PC-9 (cell line): ENCODE results near the gene EIF3B. TPM values are rescaled to one million over a fixed set of nuclear protein-coding genes. Genes with fewer than 3 reads are reported as not detected.
"Not testable (repeated sequence)": the region's sequence is repeated elsewhere in the genome, so short reads cannot be mapped to it uniquely, and the experiment has no call there.

Experiments used
- BruUV-seq: library from RNA; stranded (reverse); fragments of 400-500 nt; replicated peaks from 2 replicates; lab custom pipeline; 2021; lab: Mats Ljungman, UMichigan
- CTCF ChIA-PET: fragments of 300-600 bp; sonication (Branson Sonifier 250); formaldehyde crosslinking; loops from one replicate; lab custom pipeline; 2022; ENCODE audit warnings: antibody characterized with exemption; lab: Charles Lee
- POLR2A ChIA-PET: fragments of 300-600 bp; sonication (Branson Sonifier 250); formaldehyde crosslinking; loops from one replicate; lab custom pipeline; 2022; ENCODE audit warnings: antibody characterized with exemption; ENCODE audit not compliant: unreplicated experiment; lab: Charles Lee
- DNase-seq, 2 experiments: peaks; one replicate each; pipeline versions ENCODE4 v3.0.0 to v3.0.0-alpha.2; 2015 to 2022; ENCODE audit warnings: mixed read lengths in 1 of 2
- H2AFZ ChIP-seq: fragments of 200-600 bp; sonication (generic); 2 replicates; pipeline ENCODE4 v1.8.1; 2017; ENCODE audit warnings: antibody characterized with exemption
- H3F3A ChIP-seq: fragments of 200-600 bp; sonication (generic); 2 replicates; pipeline ENCODE4 v1.8.1; 2017; ENCODE audit warnings: antibody characterized with exemption, mild to moderate bottlenecking, low read depth; ENCODE audit not compliant: insufficient read depth
- H3K27ac ChIP-seq: fragments of 200-600 bp; sonication (generic); 2 replicates; pipeline ENCODE4 v1.6.1; 2016; ENCODE audit warnings: mixed run types
- H3K27me3 ChIP-seq: fragments of 200-600 bp; sonication (generic); 2 replicates; pipeline ENCODE4 v1.6.1; 2016; ENCODE audit warnings: low read depth, mixed run types; ENCODE audit not compliant: insufficient read depth
- H3K36me3 ChIP-seq: fragments of 200-600 bp; sonication (generic); 2 replicates; pipeline ENCODE4 v1.6.1; 2016; ENCODE audit warnings: low read depth, mixed run types
- H3K4me1 ChIP-seq: fragments of 200-600 bp; sonication (generic); replicated peaks from 2 replicates; pipeline ENCODE4 v1.6.1; 2016; ENCODE audit warnings: mixed run types; ENCODE audit not compliant: insufficient read depth
- H3K4me2 ChIP-seq: fragments of 200-600 bp; sonication (generic); 2 replicates; pipeline ENCODE4 v1.6.1; 2017; ENCODE audit warnings: mixed run types
- H3K4me3 ChIP-seq: fragments of 200-600 bp; sonication (generic); 2 replicates; pipeline ENCODE4 v1.6.1; 2016; ENCODE audit warnings: mixed run types
- H3K79me2 ChIP-seq: fragments of 200-600 bp; sonication (generic); 2 replicates; pipeline ENCODE4 v1.6.1; 2017; ENCODE audit warnings: low read depth, mixed run types
- H3K9me2 ChIP-seq: fragments of 200-600 bp; sonication (generic); 2 replicates; pipeline ENCODE4 v1.8.1; 2017; ENCODE audit warnings: mild to moderate bottlenecking; ENCODE audit not compliant: insufficient read depth
- H3K9me3 ChIP-seq: fragments of 200-600 bp; sonication (generic); 2 replicates; pipeline ENCODE4 v1.8.1; 2016; ENCODE audit warnings: low read depth; ENCODE audit not compliant: insufficient read depth
- H4K20me1 ChIP-seq: fragments of 200-600 bp; sonication (generic); 2 replicates; pipeline ENCODE4 v1.8.1; 2017; ENCODE audit not compliant: insufficient read depth
- CTCF ChIP-seq: fragments of 200-600 bp; sonication (generic); conservative IDR thresholded peaks from 2 replicates; pipeline ENCODE4 v1.6.1; 2017; ENCODE audit warnings: mixed run types, antibody characterized with exemption, mild to moderate bottlenecking, moderate library complexity
- EZH2 ChIP-seq: fragments of 200-600 bp; sonication (generic); IDR thresholded peaks from 2 replicates; pipeline ENCODE4 v1.8.0; 2017; ENCODE audit warnings: antibody characterized with exemption, low read depth
- intact Hi-C: fragments of 100-400 bp; cut with micrococcal nuclease; formaldehyde crosslinking; loops from one replicate; pipeline ENCODE4 v1.10.0; 2022; ENCODE audit not compliant: unreplicated experiment
- total RNA-seq: library from RNA; stranded (reverse); gene quantifications from 2 replicates; pipeline ENCODE4 v1.2.3, GENCODE V29; 2021

The EIF3B gene
- total RNA-seq, 1 experiment from 2014 or later = 299 TPM

DNA sequence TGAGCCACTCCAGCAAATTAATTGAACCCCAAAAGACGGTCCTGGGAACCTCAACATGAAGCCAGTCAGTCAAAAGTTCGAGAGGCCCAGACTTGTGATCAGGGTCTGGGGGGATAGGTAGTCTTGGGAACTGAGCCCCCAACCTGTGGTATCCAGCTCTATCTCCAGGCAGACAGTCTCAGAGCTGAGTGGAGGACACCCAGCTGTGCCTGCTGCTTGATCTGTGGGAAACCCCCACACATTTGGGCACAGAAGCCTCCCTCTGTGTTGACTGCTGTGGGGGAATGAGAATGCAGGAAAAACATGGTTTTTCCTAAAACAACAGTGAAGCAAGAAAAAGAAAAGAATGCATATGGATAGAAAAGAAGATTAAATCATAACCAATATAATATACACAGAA, 24.1 kb upstream of the EIF3B start:
- Histone ChIP-seq H3K4me3 (no peak overlapping the region), H4K20me1 (no peaks in the 10 kb centered on the region; the same call in 1 of the 2 replicates), H3K4me2 (no peak overlapping the region), H3K27ac (no peak overlapping the region), H2AFZ (no peak overlapping the region), H3K9me3 (no peaks in the 10 kb centered on the region), H3K4me1 (no peaks in the 10 kb centered on the region), H3K9me2 (no peaks in the 10 kb centered on the region), H3F3A (no peaks in the 10 kb centered on the region), H3K79me2 (no peaks in the 10 kb centered on the region), H3K36me3 (no peaks in the 10 kb centered on the region), H3K27me3 (no peaks in the 10 kb centered on the region)
- ChIA-PET CTCF (no interaction called here), POLR2A (no interaction called here)
- TF ChIP-seq CTCF = no peak
- no peak for TF ChIP-seq EZH2
- no TSS peak for BruUV-seq
- no peak for DNase-seq
- intact Hi-C loops = no loop called here

GRCh38 chr7:2331707-2332106, 22.9 kb upstream of the EIF3B start:
- no TSS peak for BruUV-seq
- TF ChIP-seq EZH2 (no peak), CTCF (no peak)
- no peaks in the 10 kb centered on the region for H3K9me2 ChIP-seq
- no peak overlapping the region for H3K27ac ChIP-seq
- CTCF ChIA-PET = no interaction called here
- no peaks in the 10 kb centered on the region for H3K79me2 ChIP-seq
- DNase-seq = no peak
- no peak overlapping the region for H2AFZ ChIP-seq
- intact Hi-C loops = no loop called here
- H3K4me2 ChIP-seq = no peak overlapping the region
- no peaks in the 10 kb centered on the region for H3K9me3 ChIP-seq
- H4K20me1 ChIP-seq = no peaks in the 10 kb centered on the region; the same call in 1 of the 2 replicates
- H3K4me3 ChIP-seq = no peak overlapping the region
- H3F3A ChIP-seq = no peaks in the 10 kb centered on the region
- no peaks in the 10 kb centered on the region for H3K4me1 ChIP-seq
- POLR2A ChIA-PET = no interaction called here
- no peaks in the 10 kb centered on the region for H3K27me3 ChIP-seq
- H3K36me3 ChIP-seq = no peaks in the 10 kb centered on the region

DNA sequence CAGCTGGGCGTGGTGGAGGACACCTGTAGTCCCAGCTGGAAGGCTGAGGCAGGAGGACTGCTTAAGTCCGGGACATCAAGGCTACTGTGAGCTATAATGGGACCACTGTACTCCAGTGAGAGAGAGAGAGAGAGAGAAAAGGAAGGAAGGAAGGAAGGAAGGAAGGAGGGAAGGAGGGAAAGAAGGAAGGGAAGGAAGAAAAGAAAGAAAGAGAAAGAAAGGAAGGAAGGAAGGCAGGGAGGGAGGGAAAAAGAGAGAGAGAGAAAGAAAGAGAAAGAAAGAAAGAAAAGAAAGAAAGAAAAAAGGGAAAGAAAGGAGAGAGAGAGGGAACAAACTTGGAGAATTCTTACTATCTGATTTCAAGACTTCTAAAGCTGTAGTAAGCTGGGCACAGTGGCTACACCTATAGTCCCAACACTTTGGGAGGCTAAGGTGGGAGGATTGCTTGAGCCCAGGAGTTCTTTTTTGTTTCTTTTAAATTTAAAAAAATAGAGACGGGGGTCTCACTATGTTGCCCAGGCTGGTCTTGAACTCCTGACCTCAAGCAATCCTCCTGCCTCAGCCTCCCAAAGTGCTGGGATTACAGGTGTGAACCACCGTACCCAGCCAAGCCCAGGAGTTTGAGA, 21.9 kb upstream of the EIF3B start:
- H4K20me1 ChIP-seq, DNase-seq, H3K4me3 ChIP-seq, H3K36me3 ChIP-seq, BruUV-seq, H3K4me2 ChIP-seq, CTCF ChIA-PET, H3K9me3 ChIP-seq, H3K9me2 ChIP-seq, H3K4me1 ChIP-seq, intact Hi-C loops, H3K27ac ChIP-seq, H3K79me2 ChIP-seq, H3F3A ChIP-seq, H2AFZ ChIP-seq, H3K27me3 ChIP-seq, POLR2A ChIA-PET: not testable (repeated sequence)
